Stimulated activated CD4-positive, alpha-beta T cell treated with anti-CD3 and anti-CD28 coated beads, Interleukin-15, amount 100 ng/mL, for 48 hours (primary cell): ENCODE data around the gene JADE2.
A peak's percentile ranks its signal among the peaks of the same experiment; 100 is the strongest.
"Not testable (repeated sequence)": the region's sequence is repeated elsewhere in the genome, so short reads cannot be mapped to it uniquely, and the experiment has no call there.

Experiments used
- DNase-seq, 2 donors: peaks; one replicate each; pipeline ENCODE4 v3.0.0-alpha.2; 2020; ENCODE audit warnings: low read depth in 2 of 2

The JADE2 gene

GRCh38 chr5:134551901-134552300 lies 26.4 kb downstream of the JADE2 start:
- DNase-seq: no peak

DNA sequence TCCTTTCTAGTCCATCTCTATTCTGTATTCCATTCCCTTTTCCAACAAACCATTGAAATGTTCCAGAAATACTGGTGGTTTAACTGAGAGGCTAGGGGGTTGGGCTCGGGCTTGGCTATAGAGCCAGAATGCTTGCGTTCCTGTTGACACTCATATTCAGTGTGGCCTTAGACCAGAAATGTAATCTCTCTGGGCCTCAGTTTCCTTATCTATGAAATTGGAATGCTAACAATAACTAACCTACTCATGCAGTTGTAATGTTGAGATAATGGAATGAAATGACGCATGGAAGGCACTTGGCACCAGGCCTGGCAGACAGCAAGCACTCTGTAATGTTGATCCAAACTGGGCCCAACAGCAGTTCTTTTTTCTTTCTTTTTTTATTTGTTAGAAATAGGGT lies 26.8 kb downstream of the JADE2 start:
- no peak for DNase-seq

- DNase-seq: not testable (repeated sequence)
These were observed 27.2 kb downstream of the JADE2 start for GRCh38 chr5:134552716-134553115.

DNA sequence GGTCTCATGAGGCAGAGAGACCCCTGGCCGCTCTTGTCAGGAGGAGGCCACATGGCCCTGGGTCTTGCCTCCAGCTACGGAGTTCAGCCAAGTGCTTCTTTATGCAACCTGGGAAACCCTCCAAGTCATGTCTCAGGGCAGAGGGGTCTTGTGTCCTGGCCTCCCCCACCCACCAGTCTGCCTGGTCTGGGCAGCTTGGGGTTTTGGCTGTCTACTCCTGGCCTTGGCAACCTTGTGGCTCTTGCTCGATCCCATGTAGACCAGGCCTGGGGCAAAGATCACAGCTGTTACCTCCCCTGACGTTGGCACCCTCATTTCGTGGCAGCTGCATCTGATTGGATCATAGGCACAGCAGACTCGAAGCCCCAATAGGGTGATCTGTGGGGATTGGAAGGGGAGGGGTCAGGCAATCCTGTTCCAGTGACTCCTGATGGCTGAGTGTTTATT lies 28.4 kb downstream of the JADE2 start:
- no peak for DNase-seq

- no peak for DNase-seq
These were observed 29.1 kb downstream of the JADE2 start for GRCh38 chr5:134554319-134555222.

DNA sequence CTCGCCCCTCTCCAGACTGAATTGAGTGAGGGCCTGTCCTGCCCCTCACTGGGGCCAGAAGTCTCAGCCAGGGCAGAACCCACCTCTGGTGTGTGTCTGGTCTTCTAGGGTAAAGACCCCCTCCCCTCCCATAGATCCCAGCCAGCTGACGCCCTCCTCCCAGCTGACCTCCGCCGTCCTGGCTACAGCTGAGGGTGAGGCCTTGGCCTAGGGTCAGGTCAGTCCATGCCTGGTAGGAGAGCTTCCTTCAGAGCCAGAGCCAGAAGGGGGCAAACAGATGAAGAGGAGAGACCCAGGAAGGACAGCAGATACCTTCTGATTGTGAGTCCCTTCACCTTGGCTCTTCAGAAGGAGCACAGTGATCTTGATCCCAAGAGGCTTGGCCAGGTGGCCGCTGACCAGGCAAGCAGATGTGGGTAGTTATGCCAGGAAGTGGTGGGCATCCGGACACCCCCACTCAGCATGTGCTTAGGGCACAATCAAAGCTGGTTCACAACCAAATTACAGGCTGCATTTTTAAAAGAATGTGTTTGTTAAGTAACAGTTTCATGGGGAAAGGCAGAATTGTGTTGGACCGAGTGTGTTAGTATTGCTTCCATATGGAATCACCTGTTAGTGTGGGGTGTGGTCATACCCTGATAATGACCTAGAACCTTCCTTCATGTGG lies 29.9 kb downstream of the JADE2 start:
- no peak for DNase-seq

- DNase-seq: peak; percentile 83 to 87
These were observed 30.4 kb downstream of the JADE2 start for GRCh38 chr5:134555890-134556311.

DNA sequence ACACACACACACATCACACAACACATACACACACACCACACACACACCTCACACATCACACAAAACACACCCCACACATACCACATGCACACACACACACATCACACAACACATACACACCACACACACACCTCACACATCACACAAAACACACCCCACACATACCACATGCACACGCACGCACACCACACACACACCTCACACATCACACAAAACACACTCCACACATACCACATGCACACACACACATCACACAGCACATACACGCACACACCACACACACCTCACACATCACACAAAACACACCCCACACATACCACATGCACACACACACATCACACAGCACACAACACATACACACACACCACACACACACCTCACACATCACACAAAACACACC lies 31.1 kb downstream of the JADE2 start:
- not testable (repeated sequence) for DNase-seq

DNA sequence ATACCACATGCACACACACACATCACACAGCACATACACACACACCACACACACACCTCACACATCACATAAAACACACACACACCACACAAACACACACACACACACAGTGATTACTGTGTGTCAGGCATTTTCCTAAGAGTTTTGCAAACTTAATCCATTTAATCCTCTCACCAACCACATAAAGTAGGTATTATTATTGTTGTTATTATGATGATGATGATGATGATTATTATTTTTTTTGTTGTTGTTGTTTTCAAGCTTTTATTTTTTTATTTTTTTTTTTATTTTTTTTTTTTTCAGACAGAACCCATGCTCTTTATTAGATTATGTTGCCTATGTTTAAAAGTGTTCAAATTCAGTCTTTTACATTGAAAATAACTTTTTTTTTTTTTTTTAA lies 31.5 kb downstream of the JADE2 start:
- no peak for DNase-seq

- no peak for DNase-seq
These were observed 34.2 kb downstream of the JADE2 start for GRCh38 chr5:134559672-134560071.

- DNase-seq: no peak
These were observed 35.2 kb downstream of the JADE2 start for GRCh38 chr5:134560698-134561097.

DNA sequence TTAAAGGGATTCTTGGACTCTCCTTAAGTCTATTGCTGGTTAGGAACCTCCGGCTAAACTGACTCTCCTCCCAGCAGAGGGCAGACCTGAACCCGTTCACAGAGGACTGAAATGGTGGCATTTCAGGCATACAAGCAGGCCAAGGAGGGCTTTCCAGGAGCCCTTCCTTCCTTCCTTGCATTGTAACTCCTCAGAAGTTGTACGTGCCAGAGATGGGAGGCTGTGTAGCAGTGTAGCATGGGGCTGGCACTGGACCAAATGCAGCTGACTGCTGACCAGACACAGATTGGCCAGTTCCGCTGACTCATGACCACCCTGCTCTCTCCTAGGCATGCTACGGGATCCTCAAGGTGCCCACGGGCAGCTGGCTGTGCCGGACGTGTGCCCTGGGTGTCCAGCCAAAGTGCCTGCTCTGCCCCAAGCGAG lies 36.4 kb downstream of the JADE2 start:
- DNase-seq: no peak

- no peak for DNase-seq
These were observed 37.8 kb downstream of the JADE2 start for GRCh38 chr5:134563221-134563620.

DNA sequence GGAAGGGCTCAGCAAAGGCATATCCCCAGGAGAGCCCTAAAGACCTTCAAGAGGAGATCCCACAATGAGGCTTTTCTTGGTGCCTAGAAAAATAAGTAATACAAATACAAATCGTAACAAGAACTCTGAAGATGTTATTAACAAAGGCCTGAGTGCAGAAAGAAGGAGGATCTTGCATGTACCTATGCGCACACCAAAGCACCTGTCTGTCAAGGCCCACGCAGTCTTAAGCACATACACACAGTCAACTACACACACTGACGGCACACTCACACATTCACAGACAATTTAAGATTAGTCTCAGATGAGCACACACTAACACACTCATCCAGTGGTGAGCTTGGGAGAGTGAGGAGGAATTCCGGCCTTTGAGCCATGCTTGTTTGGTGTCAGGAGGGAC lies 38.5 kb downstream of the JADE2 start:
- DNase-seq: no peak

DNA sequence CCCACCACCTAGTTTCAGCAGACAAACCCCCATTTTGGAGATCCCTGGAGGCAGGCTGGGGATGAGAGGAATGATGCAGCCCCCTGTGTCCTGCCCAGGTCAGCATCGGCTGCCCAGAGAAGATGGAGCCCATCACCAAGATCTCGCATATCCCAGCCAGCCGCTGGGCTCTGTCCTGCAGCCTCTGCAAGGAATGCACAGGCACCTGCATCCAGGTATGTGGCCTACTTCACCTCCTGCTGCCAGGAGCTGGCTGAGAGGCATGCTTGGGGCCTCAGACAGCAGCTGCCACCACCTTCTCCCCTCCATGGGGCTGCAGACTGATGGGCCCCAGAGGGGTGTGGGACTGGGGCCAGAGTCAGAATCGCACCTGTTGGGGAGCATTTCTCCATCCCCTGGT lies 38.9 kb downstream of the JADE2 start:
- DNase-seq: no peak

- no peak for DNase-seq
These were observed 40.6 kb downstream of the JADE2 start for GRCh38 chr5:134565791-134566740.

DNA sequence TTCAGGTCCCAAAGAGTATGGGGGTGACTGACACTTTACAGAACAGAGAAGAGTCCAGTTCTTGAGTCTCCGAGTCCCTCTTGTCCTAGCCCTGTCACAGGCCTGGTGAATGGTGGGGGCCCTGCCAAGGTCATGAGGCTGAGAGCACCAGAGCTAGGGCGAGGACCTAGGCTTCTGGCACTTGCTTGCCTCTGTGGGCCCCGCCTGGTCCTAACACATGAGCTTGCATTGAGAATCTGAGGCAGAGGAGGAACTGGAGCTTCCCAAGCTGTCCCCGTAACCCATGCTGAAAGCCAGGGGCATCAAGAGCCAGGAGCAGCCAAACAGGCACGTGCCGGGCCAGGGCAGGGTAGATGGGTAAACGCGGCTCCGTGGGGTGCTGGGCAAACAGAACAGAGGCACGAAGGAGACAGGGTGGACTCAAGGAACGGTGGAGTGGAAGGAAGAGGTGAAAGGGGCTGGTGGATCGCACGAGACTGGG lies 41.3 kb downstream of the JADE2 start:
- DNase-seq: no peak

DNA sequence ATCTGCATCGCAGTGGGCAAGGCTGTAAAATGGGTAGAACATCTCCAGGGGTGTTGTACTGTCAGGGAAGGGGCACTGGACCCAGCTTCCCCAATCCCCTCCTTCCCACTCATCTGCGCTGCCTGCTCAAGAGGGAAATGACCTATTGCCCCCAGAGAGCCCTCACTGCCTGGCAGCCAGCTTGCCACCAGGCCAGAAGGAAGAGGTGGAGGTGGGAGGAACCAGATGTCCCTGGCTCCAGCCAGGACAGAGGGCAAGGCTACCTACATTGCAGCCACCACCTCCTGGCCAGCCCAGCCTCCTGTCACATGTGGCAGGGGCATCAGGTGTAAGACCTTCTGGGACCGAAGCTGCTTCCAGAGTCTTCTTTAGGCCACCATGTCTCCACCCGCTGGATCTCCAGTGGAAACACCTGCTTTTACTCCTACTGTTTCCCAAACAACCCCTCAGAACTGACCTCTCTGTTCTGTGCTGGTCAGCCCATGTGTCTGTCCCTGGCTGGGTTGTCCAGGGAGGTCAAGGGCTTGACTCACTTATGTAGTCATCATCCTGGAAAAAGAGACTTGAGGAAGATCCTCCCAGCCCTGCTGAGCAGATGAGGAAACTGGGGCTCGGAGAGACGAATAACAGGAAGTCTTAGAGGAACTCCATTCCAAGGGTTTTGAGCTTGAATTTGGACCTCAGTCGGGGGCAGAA lies 42.3 kb downstream of the JADE2 start:
- no peak for DNase-seq

- DNase-seq: no peak
These were observed 42.8 kb downstream of the JADE2 start for GRCh38 chr5:134568337-134568700.

DNA sequence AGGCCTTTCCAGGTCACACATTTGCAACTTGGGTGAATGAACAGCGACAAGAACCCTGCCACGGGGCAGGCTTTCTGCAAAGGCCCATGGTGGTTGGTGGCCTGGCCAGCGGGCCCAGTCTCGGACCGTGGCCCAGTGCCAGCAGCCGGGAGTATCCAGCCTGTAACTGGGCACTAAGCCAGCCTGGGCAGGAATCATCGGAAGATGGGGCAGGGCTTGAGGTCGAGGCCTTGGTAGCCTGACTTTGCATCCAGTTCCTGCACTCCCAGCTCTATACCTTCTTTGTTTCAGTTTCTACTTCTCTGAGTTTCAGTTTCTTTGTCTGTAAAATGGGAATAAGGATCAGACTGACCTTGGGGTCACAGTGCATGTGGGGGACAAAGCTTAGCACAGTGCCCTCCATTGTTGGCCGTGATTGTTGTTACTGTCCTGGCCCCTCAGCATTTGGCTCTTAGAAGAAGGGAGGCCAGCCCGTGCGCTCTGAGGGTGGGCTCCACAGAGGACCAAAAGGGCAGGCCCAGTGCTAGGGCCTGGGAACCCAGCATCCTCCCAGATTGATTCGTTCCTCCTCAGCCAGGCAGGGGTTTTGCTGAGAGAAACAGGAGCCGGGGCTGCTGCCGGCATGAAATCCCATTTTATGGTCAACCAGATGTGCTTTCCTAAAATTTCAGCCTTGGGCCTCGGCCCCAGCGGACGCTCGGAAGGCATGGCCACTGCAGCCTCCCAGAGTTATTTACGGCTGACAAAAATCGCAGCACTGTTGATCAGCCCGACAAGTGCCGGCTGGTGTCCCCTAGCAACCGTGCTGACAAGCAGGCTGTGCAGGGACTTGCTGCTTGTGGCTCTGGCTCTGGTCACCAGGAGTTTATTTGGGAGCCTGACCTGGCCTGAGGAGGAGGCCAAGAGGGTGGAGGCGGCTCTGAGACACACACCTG lies 43.6 kb downstream of the JADE2 start:
- DNase-seq: no peak
